Renal cortex interstitium (tissue), 11 donors: Measurements from ENCODE around the gene FAM20A. TPM values are rescaled to one million over a fixed set of nuclear protein-coding genes. Genes with fewer than 3 reads are reported as not detected.
"Not testable (repeated sequence)": the region's sequence is repeated elsewhere in the genome, so short reads cannot be mapped to it uniquely, and the experiment has no call there.

Experiments
- DNase-seq, 11 donors: peaks; one replicate each; pipeline ENCODE4 v3.0.0-alpha.2; 2013; ENCODE audit warnings: low read depth in 9 of 11, low spot score in 4 of 11; ENCODE audit errors: extremely low read depth in 1 of 11
- polyA plus RNA-seq, 3 donors: library from polyadenylated mRNA; unstranded; fragments of 120-200 nt; gene quantifications; one replicate each; pipeline ENCODE4 v1.2.1, GENCODE V29; 2013; ENCODE audit not compliant: insufficient read length in 3 of 3

FAM20A gene
- polyA plus RNA-seq, 3 donors, result 10.4 to 15.4 (median 10.8) TPM

GRCh38 chr17:68595986-68596385 is 5.2 kb downstream of the FAM20A start:
- DNase-seq, result no peak

DNA sequence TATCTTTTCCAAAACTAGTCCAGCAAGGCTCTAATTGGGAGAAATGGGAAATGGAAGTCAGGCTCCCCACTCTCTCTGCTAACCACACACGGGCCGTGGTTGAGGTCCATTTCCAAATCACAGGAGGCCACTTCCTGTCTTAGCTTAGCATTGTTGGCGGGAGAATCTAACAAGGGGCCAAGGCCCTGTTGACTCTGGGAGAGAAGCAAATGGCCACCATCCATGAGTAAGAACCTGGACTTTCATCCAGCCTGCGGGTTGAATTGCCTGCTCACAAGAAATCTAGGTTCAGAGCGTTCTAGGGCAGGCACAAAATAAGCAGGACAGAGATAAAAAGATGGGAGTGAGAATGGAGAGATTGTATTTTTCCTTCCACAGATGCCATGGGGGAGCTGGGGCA is 5.7 kb downstream of the FAM20A start:
- DNase-seq, result no peak

DNA sequence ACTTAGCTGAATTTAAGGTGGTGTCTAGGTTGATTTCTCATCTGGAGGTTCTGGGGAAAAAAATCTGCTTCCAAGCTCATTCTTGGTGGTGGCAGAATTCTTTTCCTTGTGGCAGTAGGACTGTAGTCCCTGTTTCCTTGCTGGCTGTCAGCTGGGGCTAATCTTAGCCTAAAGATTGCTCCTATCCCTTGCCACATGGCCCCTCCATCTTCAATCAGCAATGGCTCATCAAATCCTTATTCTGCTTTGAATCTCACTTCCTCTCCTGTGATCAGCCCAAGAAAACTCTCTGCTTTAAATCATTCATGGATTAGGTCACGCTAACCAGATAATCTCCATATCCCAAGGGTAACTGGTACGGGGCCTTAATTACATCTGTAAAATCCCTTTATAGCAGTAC is 6.6 kb downstream of the FAM20A start:
- no peak for DNase-seq

- no peak for DNase-seq
These were observed 8.2 kb downstream of the FAM20A start for GRCh38 chr17:68592682-68593641.

DNA sequence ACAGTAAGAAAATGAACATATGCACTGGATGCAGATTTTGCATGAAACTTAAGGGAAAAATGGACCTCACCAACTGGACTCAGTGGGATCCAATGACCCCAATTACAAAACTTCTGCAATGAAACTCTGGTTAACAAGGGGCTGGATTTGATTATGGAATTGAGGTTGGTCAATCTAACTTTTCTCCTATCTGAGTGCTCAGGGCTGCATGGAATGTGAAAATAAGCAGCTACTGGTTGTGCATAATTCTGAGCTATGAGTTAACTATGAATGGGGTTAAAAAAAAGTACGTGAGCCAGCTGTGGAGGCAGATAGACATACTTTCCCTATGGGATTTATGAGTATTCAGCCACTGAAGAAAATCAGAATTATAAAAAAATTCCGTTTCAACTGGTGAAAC is 9.2 kb downstream of the FAM20A start:
- no peak for DNase-seq

DNA sequence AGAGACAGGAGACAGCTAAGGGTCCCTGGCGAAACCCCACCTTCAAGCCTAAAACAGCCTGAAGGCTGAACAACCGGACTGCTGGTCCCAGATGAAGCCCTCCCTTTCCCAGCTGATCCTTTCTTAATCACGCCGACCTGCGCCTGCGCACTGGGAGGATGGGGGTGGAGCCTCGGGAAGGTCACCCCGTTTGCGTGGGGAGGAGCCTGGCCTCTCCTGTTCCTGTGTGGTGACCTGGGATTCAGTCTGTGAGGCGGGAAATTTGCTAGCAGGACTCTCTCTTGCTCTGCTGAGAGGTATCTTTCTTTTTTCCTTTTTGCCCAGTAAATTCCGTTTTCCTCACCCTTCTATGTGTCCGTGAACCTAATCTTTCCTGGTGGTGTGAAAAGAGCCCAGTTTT is 9.6 kb downstream of the FAM20A start:
- no peak for DNase-seq

DNA sequence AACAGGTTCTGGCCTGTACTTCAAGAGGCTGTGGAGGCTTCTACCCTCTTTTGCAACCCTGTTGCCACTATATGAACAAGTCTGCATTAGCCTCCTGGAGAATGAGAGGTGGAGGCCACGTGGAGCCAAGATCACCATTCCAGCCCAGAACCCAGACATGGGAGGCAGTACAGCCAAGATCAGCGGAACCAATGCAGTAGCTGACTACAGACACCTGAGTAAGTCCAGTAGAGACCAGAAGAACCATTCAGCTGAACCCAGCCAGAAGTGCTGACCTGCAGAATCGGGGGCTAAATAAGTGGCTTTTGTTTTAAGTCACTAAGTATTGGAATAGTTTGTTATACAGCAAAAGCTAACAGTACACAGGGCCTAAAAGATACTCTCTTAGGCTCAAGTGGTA is 12.1 kb downstream of the FAM20A start:
- DNase-seq, result no peak

DNA sequence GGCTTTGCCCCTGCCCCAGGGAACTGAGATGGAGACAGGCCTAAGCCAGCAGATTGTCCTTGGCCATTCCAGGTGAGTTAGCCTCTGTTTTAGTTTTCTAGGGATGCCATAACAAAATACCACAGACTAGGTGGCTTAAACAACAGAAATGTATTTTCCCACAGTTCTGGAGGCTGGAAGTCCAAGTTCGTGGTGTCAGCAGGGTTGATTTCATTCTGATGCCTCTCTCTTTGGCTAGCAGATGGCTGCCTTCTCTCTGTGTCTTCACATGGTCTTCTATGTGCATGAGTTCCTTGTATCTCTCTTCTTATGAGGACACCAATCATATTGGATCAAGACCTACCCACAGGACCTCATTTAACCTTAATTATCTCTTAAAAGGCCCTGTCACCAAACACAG is 12.8 kb downstream of the FAM20A start:
- DNase-seq, result no peak

DNA sequence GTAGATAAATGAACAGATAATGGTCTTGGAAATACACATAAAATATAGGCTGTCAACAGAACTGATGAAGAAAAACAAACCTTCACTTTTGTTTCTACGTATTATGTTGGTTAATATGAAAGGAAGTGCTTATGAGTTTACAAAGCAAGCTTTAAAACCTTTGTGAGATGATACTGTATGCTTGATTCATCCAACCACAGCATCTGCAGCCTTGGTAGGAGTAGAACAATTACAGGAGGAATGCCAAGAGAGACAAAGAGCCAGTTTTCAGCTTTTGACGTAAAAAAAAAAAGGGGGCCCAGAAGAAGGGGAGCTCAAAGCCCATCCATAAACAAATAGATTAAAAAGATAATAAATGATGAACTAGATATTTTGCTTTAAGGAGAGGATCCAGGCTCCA is 13.3 kb downstream of the FAM20A start:
- DNase-seq, result no peak

- no peak for DNase-seq
These were observed 14.1 kb downstream of the FAM20A start for GRCh38 chr17:68587026-68587425.

DNA sequence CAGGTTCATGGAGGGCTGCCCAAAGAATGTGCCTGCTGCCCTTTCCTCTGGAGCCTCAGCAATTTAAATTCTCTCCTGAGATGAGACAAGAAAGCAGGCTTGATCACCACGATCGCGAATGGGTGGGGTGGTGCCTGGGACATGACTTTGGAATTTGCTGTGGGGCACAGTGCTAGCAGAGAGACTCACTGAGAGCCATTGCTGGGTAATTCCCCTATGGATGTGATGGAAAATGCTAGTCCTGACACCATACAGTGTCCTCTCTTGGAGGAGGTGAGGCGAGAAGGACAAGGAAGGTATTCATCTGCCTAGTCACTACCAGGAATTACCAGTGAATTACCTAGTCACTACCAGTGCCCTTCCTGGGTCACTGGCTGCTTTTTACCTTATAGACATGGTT is 15.5 kb downstream of the FAM20A start:
- no peak for DNase-seq

- no peak for DNase-seq
These were observed 16.4 kb downstream of the FAM20A start for GRCh38 chr17:68584581-68585303.

DNA sequence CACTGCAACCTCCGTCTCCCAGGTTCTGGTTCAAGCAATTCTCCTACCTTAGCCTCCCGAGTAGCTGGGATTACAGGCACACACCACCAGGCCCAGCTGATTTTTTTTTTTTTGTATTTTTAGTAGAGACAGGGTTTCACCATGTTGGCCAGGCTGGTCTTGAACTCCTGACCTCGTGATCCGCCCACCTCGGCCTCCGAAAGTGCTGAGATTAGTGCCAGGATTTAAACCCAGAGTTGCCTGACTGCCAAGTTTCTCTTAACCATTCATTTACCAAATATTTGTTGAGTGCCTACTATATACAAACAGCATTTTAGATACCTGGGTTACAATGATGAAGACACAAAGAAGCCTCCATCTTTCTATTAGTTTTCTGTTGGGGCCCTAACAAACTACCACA is 18.3 kb downstream of the FAM20A start:
- DNase-seq, result not testable (repeated sequence)

DNA sequence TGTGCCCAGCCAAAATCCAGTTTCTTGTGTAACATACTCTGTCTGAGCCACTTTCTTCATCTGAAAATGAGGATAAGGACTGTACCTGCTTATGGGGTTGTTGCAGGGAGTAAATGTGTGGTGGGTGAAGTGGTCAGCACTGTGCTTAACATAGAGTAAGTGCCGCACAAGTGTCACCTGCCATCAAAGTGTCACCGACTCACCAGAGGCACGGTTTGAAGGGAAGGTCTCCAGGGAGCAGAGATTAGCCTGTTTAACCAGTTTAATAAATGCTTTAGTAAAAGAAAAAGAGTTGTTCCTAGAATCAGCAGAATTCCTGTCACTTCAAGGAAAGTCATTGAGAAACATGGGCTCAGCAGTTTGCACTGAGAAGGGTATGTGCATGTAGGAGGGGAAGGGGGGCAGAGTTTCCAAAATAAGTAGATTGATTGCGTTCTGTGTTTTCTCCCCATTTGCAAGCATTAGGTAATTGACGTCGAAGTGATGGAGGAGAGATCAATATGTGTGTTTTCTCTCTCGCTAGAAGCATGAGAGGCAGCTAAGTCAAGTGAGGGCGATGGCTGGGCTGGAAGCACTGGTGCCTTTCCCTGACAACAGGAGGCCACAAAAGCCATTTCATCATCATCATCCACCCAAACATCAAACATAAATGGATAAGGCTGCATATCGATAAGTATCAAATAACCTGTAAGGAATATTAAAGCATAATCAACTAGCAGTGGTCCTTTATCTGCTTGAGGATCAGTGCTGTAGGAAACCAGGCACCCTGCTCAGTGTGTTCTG is 19.1 kb downstream of the FAM20A start:
- no peak for DNase-seq

GRCh38 chr17:68580236-68580770 is 20.9 kb downstream of the FAM20A start:
- no peak for DNase-seq

DNA sequence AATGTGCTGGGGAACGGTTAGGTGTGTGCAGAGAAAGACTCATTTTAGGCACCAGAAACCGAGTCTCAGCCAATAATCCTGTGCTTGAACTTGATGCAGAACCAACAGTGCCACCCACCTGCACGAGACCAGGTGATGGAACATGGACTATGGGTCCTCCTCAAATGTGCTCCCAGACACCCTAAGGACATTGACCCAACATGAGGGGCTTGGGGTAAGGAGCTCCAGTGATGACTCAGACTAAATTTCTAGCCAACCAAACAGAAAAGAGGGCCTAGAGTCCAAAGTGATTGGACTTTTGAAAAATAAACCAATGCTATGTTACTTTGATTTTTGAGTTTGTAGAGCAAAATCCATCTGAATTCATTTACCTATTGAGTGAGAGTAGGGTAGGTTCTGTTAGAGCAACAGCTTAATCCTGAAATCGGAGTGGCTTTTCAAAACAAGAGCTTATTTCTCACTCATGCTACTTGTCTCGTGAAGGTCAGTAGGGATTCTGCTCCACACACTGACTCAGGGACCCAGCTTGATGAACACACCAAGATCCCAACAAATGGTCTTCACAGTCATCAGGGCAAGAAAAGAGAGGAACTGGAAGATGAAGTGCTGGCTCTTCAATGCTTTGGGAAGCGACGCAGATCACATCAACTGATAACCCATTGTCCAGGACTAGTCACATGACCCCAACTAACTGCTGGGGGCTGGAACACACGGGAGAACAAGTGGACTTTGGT is 21.8 kb downstream of the FAM20A start:
- DNase-seq, result no peak

- no peak for DNase-seq
These were observed 22.9 kb downstream of the FAM20A start for GRCh38 chr17:68578236-68578635.

- DNase-seq, result no peak
These were observed 23.7 kb downstream of the FAM20A start for GRCh38 chr17:68577497-68577821.
